ENCODE measurements around the gene ESPL1.

ESPL1 gene

GRCh38 chr12:53324113-53324778 is 56.1 kb downstream of the ESPL1 start:
- DNase-seq (ENCODE audit: low read depth), result peak; percentile 60

DNA sequence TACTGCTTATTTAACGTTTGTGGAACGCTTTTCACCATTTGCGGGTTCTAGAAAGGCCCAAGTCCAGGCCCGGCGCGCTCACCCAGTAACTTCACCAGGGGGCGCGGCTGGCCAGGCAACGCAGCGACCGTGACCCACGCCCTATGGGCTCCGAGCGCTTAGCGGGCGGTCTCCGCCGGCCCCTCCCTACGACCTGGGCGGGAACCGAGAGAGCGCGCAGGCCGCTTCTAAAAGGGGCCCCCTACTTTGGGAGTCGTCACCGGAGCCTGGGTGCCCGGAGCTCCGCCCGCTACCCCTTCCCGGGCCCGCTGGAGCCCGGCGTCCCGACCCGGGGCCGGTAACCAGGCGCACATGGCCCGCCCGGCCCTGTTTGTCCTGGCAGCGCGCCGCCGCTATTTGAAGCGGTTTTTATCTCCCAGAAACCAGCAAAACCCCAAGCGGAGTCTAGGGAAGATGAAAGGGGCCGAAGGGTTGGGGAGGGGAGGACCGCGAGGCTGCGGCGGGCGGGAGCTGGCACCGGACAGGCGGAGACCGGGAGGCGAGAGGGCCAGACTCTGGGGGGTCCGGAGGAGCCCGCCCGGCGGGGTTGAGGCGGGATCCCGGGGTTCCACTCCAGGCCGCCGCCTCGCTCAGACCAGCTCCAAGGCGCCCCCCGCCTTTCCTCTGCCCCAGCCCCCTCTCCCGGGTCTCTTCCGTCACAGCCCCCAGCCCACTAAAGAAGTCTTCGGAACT is 56.8 kb downstream of the ESPL1 start:
- peak; percentile 62 for DNase-seq (ENCODE audit: low read depth)
- TF ChIP-seq CTCF (IDR thresholded peaks at IDR 0.05; ENCODE audit: low read depth, low read length, missing control alignments), result peak; percentile 49
- peak overlapping the region; percentile 66 for H3K4me3 ChIP-seq (ENCODE audit: low read depth, low read length)

More at GRCh38 chr12:53324113-53324778, 56.1 kb downstream of the ESPL1 start:
- no peak for TF ChIP-seq CTCF (IDR thresholded peaks at IDR 0.05; ENCODE audit: low read depth, low read length, missing control alignments)
- H3K4me3 ChIP-seq (ENCODE audit: low read depth, low read length), result peak overlapping the region; percentile 66

GRCh38 chr12:53325511-53326061 is 57.5 kb downstream of the ESPL1 start:
- peak overlapping the region; percentile 66 for H3K4me3 ChIP-seq (ENCODE audit: low read depth, low read length)
- TF ChIP-seq CTCF (IDR thresholded peaks at IDR 0.05; ENCODE audit: low read depth, low read length, missing control alignments), result no peak
- DNase-seq (ENCODE audit: low read depth), result no peak

DNA sequence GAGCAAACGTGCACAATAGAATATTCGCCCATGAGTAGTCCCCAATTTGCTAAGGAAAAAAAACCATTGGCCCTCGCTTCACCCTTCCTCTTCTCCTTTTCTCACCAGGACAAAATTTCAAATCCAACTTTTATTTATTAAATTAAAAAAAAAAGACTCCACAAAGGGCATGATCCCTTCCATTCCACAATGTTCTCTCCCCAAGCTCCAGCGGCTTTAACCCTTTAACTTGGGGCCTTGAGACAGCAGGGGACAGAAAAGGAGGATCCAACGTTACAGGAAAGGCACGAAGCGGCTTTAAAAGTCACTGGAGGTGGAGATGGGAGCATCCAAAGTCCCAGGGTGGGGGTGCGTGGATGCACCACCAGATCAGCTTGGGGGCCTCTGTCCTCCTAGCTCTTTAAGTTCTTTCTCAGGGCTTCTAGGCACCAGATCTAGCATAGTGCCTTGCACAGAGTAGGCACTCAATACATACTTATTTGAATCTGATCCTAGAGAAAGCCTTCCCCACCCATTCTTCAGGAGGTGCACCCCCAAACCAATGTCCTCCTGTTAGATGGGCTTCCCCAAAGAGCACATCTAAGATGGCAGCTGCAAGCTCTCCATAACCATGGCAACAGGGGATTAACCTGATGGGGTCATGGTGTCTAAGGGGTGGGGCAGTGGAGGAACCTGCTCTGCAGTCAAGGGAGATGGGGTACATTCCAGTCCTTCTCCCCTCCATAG is 58.5 kb downstream of the ESPL1 start:
- TF ChIP-seq CTCF (IDR thresholded peaks at IDR 0.05; ENCODE audit: low read depth, low read length, missing control alignments), result no peak
- DNase-seq (ENCODE audit: low read depth), result no peak
- no peak overlapping the region for H3K4me3 ChIP-seq (ENCODE audit: low read depth, low read length)

DNA sequence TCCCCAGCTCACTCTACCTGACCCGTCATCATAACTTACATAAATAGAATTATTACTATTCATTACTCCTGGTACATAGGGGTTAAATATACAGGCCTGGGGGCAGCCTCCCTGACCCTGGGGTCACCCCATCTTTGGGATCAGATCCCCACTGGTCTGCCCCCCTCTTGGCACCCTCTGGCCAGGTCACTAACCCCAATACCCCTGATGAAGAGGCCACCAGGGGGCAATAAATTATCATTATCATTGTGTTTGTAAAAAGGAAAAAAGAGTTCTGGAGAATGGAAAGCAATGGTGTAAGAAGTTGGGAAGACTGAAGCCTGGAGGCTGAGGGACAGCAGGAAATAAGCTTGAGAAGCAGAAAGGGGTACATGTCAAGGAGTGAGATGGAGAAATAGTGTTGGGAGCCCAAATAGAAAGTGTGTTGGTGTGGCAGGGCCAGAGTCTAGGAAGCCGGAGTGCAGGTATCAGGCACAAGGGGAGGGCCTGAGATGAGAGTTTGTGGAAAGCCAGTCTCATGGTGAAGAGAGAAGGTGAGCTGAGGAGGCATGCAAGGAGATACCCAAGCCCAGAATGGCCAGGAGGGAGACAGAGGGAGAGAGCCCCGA is 59.4 kb downstream of the ESPL1 start:
- peak; percentile 30 for TF ChIP-seq CTCF (IDR thresholded peaks at IDR 0.05; ENCODE audit: low read depth, low read length, missing control alignments)
- no peak overlapping the region for H3K4me3 ChIP-seq (ENCODE audit: low read depth, low read length)
- no peak for DNase-seq (ENCODE audit: low read depth)

DNA sequence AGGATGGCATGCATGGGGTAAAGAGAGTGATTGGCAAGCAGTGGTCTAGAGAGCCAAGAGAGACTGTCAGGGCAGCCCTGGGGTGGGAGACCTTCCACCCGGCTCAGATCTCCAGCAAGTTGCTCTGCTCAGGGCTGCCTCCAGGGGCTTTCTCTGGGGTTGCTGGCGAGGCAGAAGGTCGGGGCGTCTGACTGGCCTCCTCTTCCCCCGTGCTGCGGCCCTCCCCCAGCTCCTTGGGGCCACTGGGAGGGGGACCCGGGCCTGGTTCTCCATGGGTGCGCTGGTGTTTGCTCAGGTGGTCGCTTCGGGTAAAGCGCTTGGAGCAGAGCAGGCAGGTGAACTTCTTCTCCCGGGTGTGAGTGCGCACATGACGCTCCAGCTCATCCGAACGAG is 59.9 kb downstream of the ESPL1 start:
- no peak overlapping the region for H3K4me3 ChIP-seq (ENCODE audit: low read depth, low read length)
- no peak for DNase-seq (ENCODE audit: low read depth)
- TF ChIP-seq CTCF (IDR thresholded peaks at IDR 0.05; ENCODE audit: low read depth, low read length, missing control alignments), result peak; percentile 18
